K562 (cell line): Measurements from ENCODE around the gene MED15. TPM values are rescaled to one million over a fixed set of nuclear protein-coding genes. Genes with fewer than 3 reads are reported as not detected.

ENCODE experiments used
- AFF1 ChIP-seq, 2 experiments: fragments of 450-650 bp; IDR thresholded peaks; 2 replicates each; pipeline ENCODE4 v1.6.1; 2018; ENCODE audit warnings: mild to moderate bottlenecking in 2 of 2, low read depth in 1 of 2; ENCODE audit not compliant: partially characterized antibody in 2 of 2
- DEAF1 ChIP-seq: fragments of 450-650 bp; formaldehyde crosslinking; IDR thresholded peaks from 2 replicates; pipeline ENCODE4 v1.4.0; 2020; ENCODE audit warnings: mild to moderate bottlenecking, moderate library complexity
- MGA ChIP-seq: fragments of 450-650 bp; IDR thresholded peaks from 2 replicates; pipeline ENCODE4 v1.6.1; 2016; ENCODE audit warnings: mild to moderate bottlenecking, moderate library complexity
- ZNF431 ChIP-seq: sonication (generic); formaldehyde crosslinking; IDR thresholded peaks from 2 replicates; pipeline ENCODE4 v1.8.0; 2022; ENCODE audit warnings: mild to moderate bottlenecking, missing genetic modification reagents
- polyA plus RNA-seq, 8 experiments: library from polyadenylated mRNA; depleted of rRNA in 4 of 8; stranded (reverse) in 5 of 8; unstranded in 3 of 8; fragments of >200 nt; fragmentation: Nextera tagmentation in 2 of 8; fragmentation: Illumina TruSeq in 1 of 8; extraction: Ambion mirVana in 2 of 8; extraction: Trizol in 1 of 8; gene quantifications; 2 replicates each; pipeline versions ENCODE4 v1.2.1 to v1.2.3, GENCODE V29; 2011 to 2014; ENCODE audit warnings: inconsistent platforms in 1 of 8, missing spikeins in 1 of 8
- total RNA-seq, 7 experiments: library from RNA; depleted of rRNA in 6 of 7; stranded (reverse); fragments of >200 nt in 6 of 7; fragmentation: Illumina TruSeq in 2 of 7; extraction: Trizol in 2 of 7; gene quantifications; 2 replicates each; pipeline versions ENCODE4 v1.2.1 to v1.2.3, GENCODE V29; 2011 to 2021; ENCODE audit warnings: low replicate concordance in 1 of 7

The MED15 gene
- total and polyA plus RNA-seq, 9 of the 15 experiments (the other 6 are each of a cell fraction or from before 2014, with no cell fraction given): 4.0 to 271 (median 60.1) TPM

GRCh38 chr22:20581503-20582170, 74.2 kb downstream of the MED15 start (continued):
- TF ChIP-seq AFF1 (IDR thresholded peaks at IDR 0.05; ENCODE audit: low read depth in 1 of 2, partially characterized antibody in 2 of 2) (no peak), DEAF1 (CRISPR knock-in tag) (no peak), MGA (no peak), ZNF431 (CRISPR knock-in tag) (no peak)
